Caco-2 (cell line): Measurements from ENCODE around the gene TACC2. TPM values are rescaled to one million over a fixed set of nuclear protein-coding genes. Genes with fewer than 3 reads are reported as not detected.

Experiments
- BruUV-seq: library from RNA; stranded (reverse); fragments of 400-500 nt; replicated peaks from 2 replicates; lab custom pipeline; 2021; lab: Mats Ljungman, UMichigan
- CTCF ChIA-PET: fragments of 300-600 bp; sonication (Branson Sonifier 250); formaldehyde crosslinking; loops from one replicate; lab custom pipeline; 2022; ENCODE audit warnings: antibody characterized with exemption; lab: Charles Lee
- POLR2A ChIA-PET: fragments of 300-600 bp; sonication (Branson Sonifier 250); formaldehyde crosslinking; loops from one replicate; lab custom pipeline; 2022; ENCODE audit warnings: antibody characterized with exemption; lab: Charles Lee
- DNase-seq, 2 experiments: peaks; one replicate each; pipeline versions ENCODE4 v3.0.0 to v3.0.0-alpha.2; 2020 to 2022
- H3K27me3 ChIP-seq: replicated peaks from 2 replicates; pipeline ENCODE4 v1.6.0; 2011; ENCODE audit warnings: low read length; ENCODE audit not compliant: control insufficient read depth, insufficient read depth
- H3K36me3 ChIP-seq: 2 replicates; pipeline ENCODE4 v1.5.1; 2011; ENCODE audit warnings: low read length; ENCODE audit not compliant: control insufficient read depth, insufficient read depth
- H3K4me1 ChIP-seq: fragments of 250-450 bp; sonication (Bioruptor Pico); 2 replicates; pipeline ENCODE4 v1.5.1; 2020; ENCODE audit warnings: mild to moderate bottlenecking
- H3K4me3 ChIP-seq: 2 replicates; pipeline ENCODE4 v1.5.1; 2011; ENCODE audit warnings: low read depth, mild to moderate bottlenecking, control low read depth, low read length
- H3K9me3 ChIP-seq: fragments of 250-450 bp; sonication (Bioruptor Pico); 2 replicates; pipeline ENCODE4 v1.5.1; 2020; ENCODE audit warnings: mild to moderate bottlenecking, moderate library complexity
- H3K27ac Mint-ChIP-seq: one replicate; pipeline ENCODE4 v1.8.0; 2022; ENCODE audit warnings: mixed read lengths; ENCODE audit not compliant: unreplicated experiment
- H3K27me3 Mint-ChIP-seq: one replicate; pipeline ENCODE4 v1.8.0; 2022; ENCODE audit warnings: mixed read lengths; ENCODE audit not compliant: insufficient read depth, unreplicated experiment
- H3K36me3 Mint-ChIP-seq: one replicate; pipeline ENCODE4 v1.8.0; 2022; ENCODE audit warnings: mild to moderate bottlenecking, mixed read lengths; ENCODE audit not compliant: insufficient read depth, unreplicated experiment
- H3K4me1 Mint-ChIP-seq: one replicate; pipeline ENCODE4 v1.8.0; 2022; ENCODE audit warnings: low read depth, mixed read lengths; ENCODE audit not compliant: unreplicated experiment
- H3K4me3 Mint-ChIP-seq: one replicate; pipeline ENCODE4 v1.8.0; 2022; ENCODE audit warnings: mild to moderate bottlenecking, moderate library complexity, mixed read lengths; ENCODE audit not compliant: unreplicated experiment
- H3K9me3 Mint-ChIP-seq: one replicate; pipeline ENCODE4 v1.8.0; 2022; ENCODE audit warnings: mixed read lengths; ENCODE audit not compliant: unreplicated experiment
- CTCF ChIP-seq, 2 experiments: fragments of 200-600 bp in 1 of 2; IDR thresholded peaks; 1 replicate in 1 of 2; 2 replicates in 1 of 2; pipeline versions ENCODE4 v1.5.1 to v1.8.0; 2011 to 2022; ENCODE audit warnings: antibody characterized with exemption in 1 of 2, control low read depth in 1 of 2, inconsistent platforms in 1 of 2, low read depth in 1 of 2, low read length in 1 of 2, mild to moderate bottlenecking in 1 of 2, moderate library complexity in 1 of 2; ENCODE audit not compliant: insufficient read depth in 1 of 2, severe bottlenecking in 1 of 2, unreplicated experiment in 1 of 2
- intact Hi-C: fragments of 100-400 bp; cut with micrococcal nuclease; formaldehyde crosslinking; loops from one replicate; pipeline ENCODE4 v1.10.0; 2022; ENCODE audit not compliant: unreplicated experiment
- total RNA-seq: library from RNA; stranded (reverse); gene quantifications from 2 replicates; pipeline ENCODE4 v1.2.3, GENCODE V29; 2022

Gene TACC2
- total RNA-seq, 1 experiment from 2014 or later = 117 TPM

DNA sequence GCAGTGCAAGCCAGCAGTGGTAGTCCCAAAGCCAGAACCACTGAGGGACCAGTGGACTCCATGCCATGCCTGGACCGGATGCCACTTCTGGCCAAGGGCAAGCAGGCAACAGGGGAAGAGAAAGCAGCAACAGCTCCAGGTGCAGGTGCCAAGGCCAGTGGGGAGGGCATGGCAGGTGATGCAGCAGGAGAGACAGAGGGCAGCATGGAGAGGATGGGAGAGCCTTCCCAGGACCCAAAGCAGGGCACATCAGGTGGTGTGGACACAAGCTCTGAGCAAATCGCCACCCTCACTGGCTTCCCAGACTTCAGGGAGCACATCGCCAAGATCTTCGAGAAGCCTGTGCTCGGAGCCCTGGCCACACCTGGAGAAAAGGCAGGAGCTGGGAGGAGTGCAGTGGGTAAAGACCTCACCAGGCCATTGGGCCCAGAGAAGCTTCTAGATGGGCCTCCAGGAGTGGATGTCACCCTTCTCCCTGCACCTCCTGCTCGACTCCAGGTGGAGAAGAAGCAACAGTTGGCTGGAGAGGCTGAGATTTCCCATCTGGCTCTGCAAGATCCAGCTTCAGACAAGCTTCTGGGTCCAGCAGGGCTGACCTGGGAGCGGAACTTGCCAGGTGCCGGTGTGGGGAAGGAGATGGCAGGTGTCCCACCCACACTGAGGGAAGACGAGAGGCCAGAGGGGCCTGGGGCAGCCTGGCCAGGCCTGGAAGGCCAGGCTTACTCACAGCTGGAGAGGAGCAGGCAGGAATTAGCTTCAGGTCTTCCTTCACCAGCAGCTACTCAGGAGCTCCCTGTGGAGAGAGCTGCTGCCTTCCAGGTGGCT lies 97.7 kb downstream of the TACC2 start:
- H3K36me3 ChIP-seq = no peaks in the 10 kb centered on the region
- no peak for TF ChIP-seq CTCF (IDR thresholded peaks at IDR 0.05; ENCODE audit: insufficient read depth in 1 of 2, low read depth in 1 of 2, low read length in 1 of 2, severe bottlenecking in 1 of 2, unreplicated experiment in 1 of 2)
- H3K9me3 ChIP-seq = no peaks in the 10 kb centered on the region
- H3K27me3 Mint-ChIP-seq = no peaks in the 10 kb centered on the region
- no peaks in the 10 kb centered on the region for H3K9me3 Mint-ChIP-seq
- intact Hi-C loops = no loop called here
- no peaks in the 10 kb centered on the region for H3K27me3 ChIP-seq
- POLR2A ChIA-PET = no interaction called here
- no peak overlapping the region for H3K4me3 ChIP-seq
- H3K36me3 Mint-ChIP-seq = peaks cover 22% of the 10 kb centered on the region
- no TSS peak for BruUV-seq
- DNase-seq = no peak
- H3K4me1 Mint-ChIP-seq = no peaks in the 10 kb centered on the region
- CTCF ChIA-PET = interaction anchor here (1.1 kb wide), 1 partner anchor 35 kb away, joined by 3 read pairs; no protein-coding TSS in a partner anchor
- no peak overlapping the region for H3K27ac Mint-ChIP-seq
- H3K4me1 ChIP-seq = no peaks in the 10 kb centered on the region
- no peak overlapping the region for H3K4me3 Mint-ChIP-seq

GRCh38 chr10:122087436-122087835 lies 98.5 kb downstream of the TACC2 start:
- Mint-ChIP-seq H3K36me3 (peaks cover 22% of the 10 kb centered on the region), H3K4me1 (no peaks in the 10 kb centered on the region), H3K27me3 (no peaks in the 10 kb centered on the region), H3K27ac (no peak overlapping the region), H3K4me3 (no peak overlapping the region), H3K9me3 (no peaks in the 10 kb centered on the region)
- no peaks in the 10 kb centered on the region for H3K9me3 ChIP-seq
- intact Hi-C loops = no loop called here
- no peak overlapping the region for H3K4me3 ChIP-seq
- H3K36me3 ChIP-seq = no peaks in the 10 kb centered on the region
- DNase-seq = no peak
- TF ChIP-seq CTCF (IDR thresholded peaks at IDR 0.05; ENCODE audit: insufficient read depth in 1 of 2, low read depth in 1 of 2, low read length in 1 of 2, severe bottlenecking in 1 of 2, unreplicated experiment in 1 of 2) = no peak
- BruUV-seq = no TSS peak
- ChIA-PET CTCF (no interaction called here), POLR2A (no interaction called here)
- H3K27me3 ChIP-seq = no peaks in the 10 kb centered on the region
- no peaks in the 10 kb centered on the region for H3K4me1 ChIP-seq

DNA sequence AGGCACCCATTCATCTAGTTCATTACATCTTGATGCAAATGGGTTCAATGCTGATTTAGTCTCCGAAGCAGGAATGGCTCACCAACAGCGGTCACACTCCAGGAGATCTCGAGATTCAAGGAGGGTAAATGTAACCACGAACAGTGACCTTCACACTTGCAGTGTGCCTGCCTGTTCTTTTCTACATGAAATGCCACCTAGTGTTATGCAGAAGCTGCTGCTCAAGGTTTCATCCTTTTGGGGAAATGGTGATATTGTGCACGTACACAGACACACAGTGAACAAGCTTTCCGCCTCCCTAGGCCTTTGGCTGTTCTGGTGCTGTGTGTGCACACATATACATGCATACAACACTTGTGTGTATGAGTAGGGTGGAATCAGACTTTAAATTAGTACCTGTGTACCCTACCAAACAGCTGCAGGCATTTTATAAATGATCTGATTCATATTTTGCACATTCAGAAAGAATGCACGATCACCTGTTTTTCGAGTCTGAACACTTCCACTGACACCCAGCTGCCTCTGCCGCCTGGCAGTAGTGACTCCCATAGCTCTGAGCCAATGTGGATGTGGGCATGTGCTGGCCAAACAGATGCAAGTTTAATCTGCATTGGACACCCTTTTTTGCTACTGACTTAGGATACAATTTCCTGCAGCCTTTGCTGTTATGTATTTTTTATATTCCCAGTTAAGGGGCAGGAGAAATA lies 100.5 kb downstream of the TACC2 start:
- Histone ChIP-seq H3K4me1 (no peaks in the 10 kb centered on the region), H3K9me3 (no peaks in the 10 kb centered on the region), H3K36me3 (no peaks in the 10 kb centered on the region), H3K4me3 (no peak overlapping the region), H3K27me3 (no peaks in the 10 kb centered on the region)
- no peak for TF ChIP-seq CTCF (IDR thresholded peaks at IDR 0.05; ENCODE audit: insufficient read depth in 1 of 2, low read depth in 1 of 2, low read length in 1 of 2, severe bottlenecking in 1 of 2, unreplicated experiment in 1 of 2)
- intact Hi-C loops = no loop called here
- Mint-ChIP-seq H3K4me1 (no peaks in the 10 kb centered on the region), H3K4me3 (no peak overlapping the region), H3K36me3 (peaks cover 21% of the 10 kb centered on the region), H3K9me3 (no peaks in the 10 kb centered on the region), H3K27ac (no peak overlapping the region), H3K27me3 (no peaks in the 10 kb centered on the region)
- ChIA-PET POLR2A (no interaction called here), CTCF (no interaction called here)
- no peak for DNase-seq
- no TSS peak for BruUV-seq
